OCI-LY7 (cell line): ENCODE measurements around the gene NSUN2. TPM values are rescaled to one million over a fixed set of nuclear protein-coding genes. Genes with fewer than 3 reads are reported as not detected.

Experiments
- BruUV-seq: library from RNA; stranded (reverse); fragments of 400-500 nt; replicated peaks from 2 replicates; lab custom pipeline; 2021; lab: Mats Ljungman, UMichigan
- CTCF ChIA-PET: fragments of 300-600 bp; sonication (Branson Sonifier 250); formaldehyde crosslinking; loops from one replicate; lab custom pipeline; 2022; ENCODE audit warnings: antibody characterized with exemption; ENCODE audit not compliant: unreplicated experiment; lab: Charles Lee
- POLR2A ChIA-PET: fragments of 300-600 bp; sonication (Branson Sonifier 250); formaldehyde crosslinking; loops from one replicate; lab custom pipeline; 2022; ENCODE audit warnings: antibody characterized with exemption; lab: Charles Lee
- DNase-seq: peaks from one replicate; pipeline ENCODE4 v3.0.0-alpha.2; 2015; ENCODE audit warnings: low spot score
- H2AFZ ChIP-seq: fragments of 200-600 bp; sonication (generic), shearing (Covaris generic); 2 replicates; pipeline ENCODE4 v1.6.1; 2014; ENCODE audit warnings: mild to moderate bottlenecking, antibody characterized with exemption, low read length, moderate library complexity
- H3K27ac ChIP-seq: fragments of 200-600 bp; sonication (generic); 2 replicates; pipeline ENCODE4 v1.5.1; 2014; ENCODE audit warnings: mixed run types, low read depth, mild to moderate bottlenecking, moderate library complexity, low read length, inconsistent platforms; ENCODE audit not compliant: poor library complexity, severe bottlenecking
- H3K36me3 ChIP-seq: fragments of 200-600 bp; sonication (generic); 2 replicates; pipeline ENCODE4 v1.6.1; 2014; ENCODE audit warnings: mild to moderate bottlenecking, antibody characterized with exemption, low read length, moderate library complexity, mixed read lengths; ENCODE audit not compliant: insufficient read depth
- H3K4me1 ChIP-seq: fragments of 200-600 bp; sonication (generic); 2 replicates; pipeline ENCODE4 v1.5.1; 2014; ENCODE audit warnings: mild to moderate bottlenecking, low read length; ENCODE audit not compliant: insufficient read depth, poor library complexity, severe bottlenecking
- H3K4me2 ChIP-seq: fragments of 200-600 bp; sonication (generic); 2 replicates; pipeline ENCODE4 v1.6.1; 2014; ENCODE audit warnings: mild to moderate bottlenecking, low read length
- H3K4me3 ChIP-seq: fragments of 200-600 bp; sonication (generic); 2 replicates; pipeline ENCODE4 v1.5.1; 2014; ENCODE audit warnings: mild to moderate bottlenecking, low read depth, low read length; ENCODE audit not compliant: poor library complexity, severe bottlenecking
- H3K79me2 ChIP-seq: fragments of 200-600 bp; sonication (generic); 2 replicates; pipeline ENCODE4 v1.6.1; 2016; ENCODE audit warnings: low read depth, mild to moderate bottlenecking, low read length, moderate library complexity, mixed read lengths; ENCODE audit not compliant: insufficient read depth
- H3K9me2 ChIP-seq: fragments of 200-600 bp; sonication (generic); 2 replicates; pipeline ENCODE4 v1.6.1; 2016; ENCODE audit warnings: mild to moderate bottlenecking, low read length, mixed read lengths; ENCODE audit not compliant: insufficient read depth
- H3K9me3 ChIP-seq: fragments of 200-600 bp; sonication (generic); 2 replicates; pipeline ENCODE4 v1.6.1; 2014; ENCODE audit warnings: mild to moderate bottlenecking, mixed run types, low read length, mixed read lengths
- H4K20me1 ChIP-seq: fragments of 200-600 bp; sonication (generic); 2 replicates; pipeline ENCODE4 v1.6.1; 2014; ENCODE audit warnings: mild to moderate bottlenecking, antibody characterized with exemption, low read length, moderate library complexity, mixed read lengths; ENCODE audit not compliant: insufficient read depth
- CTCF ChIP-seq: fragments of 200-600 bp; sonication (generic); conservative IDR thresholded peaks from 2 replicates; pipeline ENCODE4 v1.5.1; 2014; ENCODE audit warnings: mild to moderate bottlenecking, antibody characterized with exemption, low read length, moderate library complexity, mixed read lengths
- EZH2phosphoT487 ChIP-seq: fragments of 200-600 bp; sonication (generic); IDR thresholded peaks from 2 replicates; pipeline ENCODE4 v1.6.1; 2018; ENCODE audit warnings: low read depth, borderline replicate concordance, mild to moderate bottlenecking, mixed run types, antibody characterized with exemption, low read length, moderate library complexity, mixed read lengths
- intact Hi-C: fragments of 100-400 bp; cut with micrococcal nuclease; formaldehyde crosslinking; loops from one replicate; pipeline ENCODE4 v1.10.0; 2022; ENCODE audit not compliant: unreplicated experiment
- total RNA-seq, 2 experiments: library from RNA; depleted of rRNA in 1 of 2; stranded (reverse); fragments of >200 nt in 1 of 2; shearing (Covaris generic) in 1 of 2; gene quantifications; 2 replicates each; pipeline ENCODE4 v1.2.3, GENCODE V29; 2014 to 2022

NSUN2 gene
- total RNA-seq, 2 experiments from 2014 or later = 88.9 to 139 TPM

- ChIA-PET POLR2A (no interaction called here), CTCF (no interaction called here)
- H3K27ac ChIP-seq = no peak overlapping the region
- intact Hi-C loops = no loop called here
- H3K79me2 ChIP-seq = no peaks in the 10 kb centered on the region
- no peaks in the 10 kb centered on the region for H3K9me2 ChIP-seq
- peaks cover 39% of the 10 kb centered on the region for H3K36me3 ChIP-seq
- no peak overlapping the region for H3K4me3 ChIP-seq
- no peaks in the 10 kb centered on the region for H3K9me3 ChIP-seq
- no peak for DNase-seq
- TF ChIP-seq CTCF (no peak), EZH2phosphoT487 (no peak)
- H2AFZ ChIP-seq = no peak overlapping the region
- no peaks in the 10 kb centered on the region for H3K4me1 ChIP-seq
- no peaks in the 10 kb centered on the region for H4K20me1 ChIP-seq
- H3K4me2 ChIP-seq = no peak overlapping the region
- BruUV-seq = no TSS peak
Measured at GRCh38 chr5:6594066-6594465, 38.8 kb downstream of the NSUN2 start.

GRCh38 chr5:6593148-6594016 lies 39.5 kb downstream of the NSUN2 start:
- no peaks in the 10 kb centered on the region for H3K4me1 ChIP-seq
- H2AFZ ChIP-seq = no peak overlapping the region
- H4K20me1 ChIP-seq = no peaks in the 10 kb centered on the region
- ChIA-PET CTCF (no interaction called here), POLR2A (no interaction called here)
- intact Hi-C loops = no loop called here
- no TSS peak for BruUV-seq
- no peak for DNase-seq
- no peaks in the 10 kb centered on the region for H3K79me2 ChIP-seq
- no peak for TF ChIP-seq CTCF
- TF ChIP-seq EZH2phosphoT487 = no peak
- H3K4me3 ChIP-seq = no peak overlapping the region
- peaks cover 32% of the 10 kb centered on the region for H3K36me3 ChIP-seq
- no peaks in the 10 kb centered on the region for H3K9me3 ChIP-seq
- no peaks in the 10 kb centered on the region for H3K9me2 ChIP-seq
- H3K4me2 ChIP-seq = no peak overlapping the region
- no peak overlapping the region for H3K27ac ChIP-seq

GRCh38 chr5:6592601-6593000 lies 40.2 kb downstream of the NSUN2 start:
- intact Hi-C loops = no loop called here
- H3K27ac ChIP-seq = no peak overlapping the region
- no peak overlapping the region for H3K4me2 ChIP-seq
- TF ChIP-seq EZH2phosphoT487 (no peak), CTCF (no peak)
- H3K9me3 ChIP-seq = no peaks in the 10 kb centered on the region
- POLR2A ChIA-PET = interaction anchor here (1.7 kb wide), 1 partner anchor 16 kb away, joined by 3 read pairs; no protein-coding TSS in a partner anchor
- DNase-seq = no peak
- no peaks in the 10 kb centered on the region for H3K9me2 ChIP-seq
- no peaks in the 10 kb centered on the region for H3K79me2 ChIP-seq
- CTCF ChIA-PET = no interaction called here
- no peaks in the 10 kb centered on the region for H3K4me1 ChIP-seq
- H3K4me3 ChIP-seq = no peak overlapping the region
- peaks cover 24% of the 10 kb centered on the region for H3K36me3 ChIP-seq
- BruUV-seq = no TSS peak
- no peak overlapping the region for H2AFZ ChIP-seq
- H4K20me1 ChIP-seq = no peaks in the 10 kb centered on the region
